NT2/D1 (cell line): Measurements from ENCODE around the gene BBS7.

Experiments used
- SUZ12 ChIP-seq: IDR thresholded peaks from 2 replicates; pipeline ENCODE4 v1.6.1; 2011; ENCODE audit not compliant: insufficient read length, insufficient read depth; ENCODE audit errors: extremely low read depth
- YY1 ChIP-seq: IDR thresholded peaks from 2 replicates; pipeline ENCODE4 v1.6.1; 2011; ENCODE audit not compliant: insufficient read length, insufficient read depth
- ZNF274 ChIP-seq: IDR thresholded peaks from 2 replicates; pipeline ENCODE4 v1.6.1; 2011; ENCODE audit warnings: mild to moderate bottlenecking, low read depth, low read length

- TF ChIP-seq SUZ12 = no peak
- peak; percentile 51; the same call in 1 of the 2 replicates for TF ChIP-seq ZNF274
- no peak for TF ChIP-seq YY1
These were observed 47.3 kb downstream of the BBS7 start for GRCh38 chr4:121822796-121823504.
